IPS DF 19.7 (cell line): ENCODE results near the gene SMNDC1.
"Not testable (repeated sequence)": the region's sequence is repeated elsewhere in the genome, so short reads cannot be mapped to it uniquely, and the experiment has no call there.

Source experiments
- DNase-seq: peaks from one replicate; pipeline ENCODE4 v3.0.0-alpha.2; 2013; ENCODE audit warnings: low read depth, low spot score

The SMNDC1 gene

DNA sequence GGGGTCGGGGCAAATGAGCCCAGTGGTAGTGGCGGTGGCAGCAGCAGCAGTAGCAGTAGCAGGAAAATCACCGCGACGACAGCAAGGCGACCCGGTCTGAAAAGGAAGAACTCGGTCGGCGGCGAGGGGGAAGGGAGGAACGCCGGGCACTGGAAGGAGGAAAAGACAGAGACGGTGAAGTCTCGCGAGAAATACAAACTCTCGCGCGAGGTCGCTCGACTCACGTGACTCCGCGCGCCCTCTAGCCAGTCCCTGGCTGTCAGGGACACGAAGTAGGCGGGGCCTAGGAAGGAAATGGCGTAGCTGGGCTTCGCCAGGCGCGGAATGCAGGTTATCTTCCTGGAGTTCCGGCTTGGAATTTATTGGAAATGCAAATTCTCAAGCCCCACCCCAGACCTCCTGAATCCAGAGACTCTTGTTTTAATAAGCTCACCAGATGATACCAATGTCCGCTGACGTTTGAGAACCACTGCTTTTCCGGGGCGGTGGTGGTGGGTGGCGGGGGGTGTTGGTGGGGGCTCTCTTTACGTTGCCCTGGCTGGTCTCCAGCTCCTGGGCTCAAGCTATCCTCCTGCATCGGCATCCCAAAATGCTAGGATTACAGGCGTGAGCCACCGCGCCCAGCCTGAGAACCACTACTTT lies at the start of gene SMNDC1:
Gene SMNDC1 (minus strand): TSS at position 141 of the 642 bp plus-strand sequence. CDS start 1,333 bp downstream, outside the sequence.
- peak; percentile 94 for DNase-seq

DNA sequence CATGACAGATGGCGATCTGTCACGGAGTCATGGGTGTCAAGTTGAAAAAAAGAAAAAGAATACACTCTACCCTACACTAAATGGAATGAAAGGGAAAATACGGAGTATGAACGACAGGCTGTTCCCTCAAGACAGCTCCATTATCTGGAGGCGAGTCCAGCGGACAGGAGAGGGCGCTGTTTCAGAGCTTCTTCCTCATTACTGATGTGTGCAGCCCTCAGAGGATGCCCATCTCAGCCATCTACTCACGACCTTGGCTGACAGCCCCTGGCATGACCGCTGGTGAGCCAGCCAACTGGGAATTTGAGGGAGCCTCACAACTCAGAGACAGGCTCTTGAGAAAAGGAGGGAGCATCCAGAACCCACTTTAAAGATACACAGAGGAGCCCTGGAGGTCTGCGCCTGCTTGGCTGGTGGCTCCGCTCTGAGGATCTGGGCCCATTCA lies 49.6 kb upstream of the SMNDC1 start:
- DNase-seq: no peak

DNA sequence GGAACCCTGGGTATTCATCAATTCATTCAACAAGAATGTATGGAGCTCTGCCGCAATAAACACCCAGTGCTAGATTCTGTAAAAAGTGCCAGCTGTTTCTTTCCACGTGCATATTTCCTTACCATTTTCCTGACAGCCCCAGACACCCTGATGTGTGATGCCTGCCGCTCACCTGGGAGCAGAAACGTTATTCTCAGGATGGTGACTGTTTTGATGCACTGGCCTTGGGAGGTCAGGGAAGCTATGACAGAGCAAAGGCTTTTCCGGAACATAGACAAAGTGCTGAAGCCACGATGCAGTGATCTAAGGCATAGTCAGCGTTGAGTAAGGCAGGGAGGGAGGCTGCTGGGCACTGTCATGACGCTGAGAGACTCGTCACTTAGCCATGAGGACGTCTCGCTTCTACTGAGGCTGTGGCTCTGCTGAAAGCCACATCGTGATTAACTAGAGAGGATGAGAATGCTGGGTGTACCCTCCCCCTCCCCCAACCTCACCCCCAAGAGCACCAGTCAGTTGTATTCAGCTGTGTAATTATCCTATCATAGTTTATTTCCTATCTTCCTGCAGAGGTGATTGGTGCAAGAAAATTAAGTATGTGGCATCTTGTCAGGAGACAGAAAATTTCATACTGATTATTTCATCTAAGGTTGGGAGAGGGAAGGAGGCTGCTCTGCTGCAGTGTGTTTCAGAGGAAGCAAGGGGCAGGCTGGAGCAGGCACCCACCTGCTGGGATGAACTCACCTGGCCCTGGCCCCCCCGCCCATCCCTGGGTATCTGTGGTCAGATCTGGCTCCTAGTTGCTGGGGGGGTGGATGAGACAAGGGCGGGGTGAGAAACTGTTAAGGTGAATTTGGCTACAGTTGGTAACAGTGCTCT lies 48.8 kb upstream of the SMNDC1 start:
- DNase-seq: no peak

DNA sequence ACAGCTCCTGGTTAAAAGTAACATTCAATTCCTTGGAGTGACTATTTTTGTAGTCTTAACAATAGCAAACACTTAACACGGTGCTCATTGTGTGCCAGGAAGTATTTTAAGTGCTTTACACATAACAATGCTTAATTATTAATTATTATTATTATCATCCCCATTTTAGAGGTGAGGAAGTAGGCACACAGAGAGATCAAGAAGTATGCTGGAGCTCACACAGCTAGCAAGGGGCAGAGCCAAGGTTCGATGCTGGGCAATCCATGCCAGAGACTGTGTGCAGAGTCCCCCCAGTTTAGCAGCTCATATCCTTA lies 48.2 kb upstream of the SMNDC1 start:
- DNase-seq: no peak

DNA sequence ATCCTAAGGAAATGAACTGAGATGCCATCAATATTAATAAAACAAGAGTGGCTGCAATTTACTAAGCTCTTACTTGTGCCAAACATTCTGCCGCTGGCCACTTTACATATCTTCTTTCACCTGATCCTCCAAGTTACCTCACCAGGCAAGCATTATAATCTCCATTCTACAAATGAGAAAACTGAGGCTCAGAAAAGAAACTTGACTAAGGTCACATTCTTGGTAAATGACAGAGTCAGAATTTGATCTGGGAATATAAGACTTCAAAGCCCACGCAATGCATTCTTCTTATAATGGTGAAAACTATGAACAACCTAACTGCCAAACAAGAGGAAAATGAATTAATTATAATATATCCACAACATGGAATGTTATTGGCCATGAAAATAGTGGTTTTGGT lies 46.1 kb upstream of the SMNDC1 start:
- DNase-seq: no peak

DNA sequence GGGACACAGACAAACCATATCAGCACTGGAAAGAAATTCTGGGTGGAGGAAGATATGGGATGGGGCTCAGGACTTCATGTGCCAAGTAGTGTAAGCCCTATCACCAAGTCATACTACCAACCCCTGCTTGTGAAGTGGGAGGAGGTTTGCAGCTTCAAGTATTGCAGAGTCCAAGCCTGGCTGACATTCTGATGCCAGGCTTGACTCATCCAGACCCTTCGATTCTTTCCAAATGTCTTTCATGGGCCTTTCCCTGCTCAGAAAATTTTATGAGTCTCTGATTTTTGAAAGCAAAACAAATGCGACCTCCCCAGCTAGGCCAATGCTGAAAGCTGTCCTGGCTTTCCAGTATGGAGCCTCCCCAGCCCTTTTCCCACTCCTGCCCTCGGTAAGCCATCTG lies 45.1 kb upstream of the SMNDC1 start:
- no peak for DNase-seq

DNA sequence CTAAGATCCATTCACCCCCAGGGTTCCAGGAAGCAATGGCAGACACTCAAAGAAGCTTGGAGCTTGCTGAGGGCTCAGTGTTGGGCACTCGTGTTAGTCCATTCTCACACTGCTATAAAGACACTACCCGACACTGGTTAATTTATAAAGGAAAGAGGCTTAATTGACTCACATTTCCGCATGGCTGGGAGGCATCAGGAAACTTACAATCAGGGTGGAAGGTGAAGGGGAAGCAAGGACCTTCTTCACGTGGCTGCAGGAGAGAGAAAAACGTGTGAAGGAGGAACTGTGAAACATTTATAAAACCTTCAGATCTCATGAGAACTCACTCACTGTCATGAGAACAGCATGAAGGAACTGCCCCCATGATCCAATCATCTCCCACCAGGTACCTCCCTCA lies 44.7 kb upstream of the SMNDC1 start:
- no peak for DNase-seq

DNA sequence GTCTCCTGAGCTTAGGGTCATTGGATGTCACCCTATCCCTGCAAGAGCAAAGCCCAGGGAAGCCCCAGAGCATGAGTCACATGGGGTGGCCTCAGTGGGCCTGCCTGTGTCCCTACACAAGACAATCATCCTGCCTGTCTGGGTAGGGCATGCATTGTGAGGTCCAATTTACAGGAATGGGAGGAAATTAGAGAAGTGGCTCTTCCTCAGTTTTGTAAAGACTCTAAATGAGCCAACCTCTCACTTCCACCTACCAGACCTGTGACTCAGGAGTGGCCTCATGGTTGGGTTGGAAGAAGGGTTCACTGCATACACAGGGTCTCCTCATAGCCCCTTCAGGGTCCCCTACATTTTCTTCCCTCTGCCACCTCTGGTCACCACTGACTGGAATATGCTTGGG lies 43.6 kb upstream of the SMNDC1 start:
- DNase-seq: no peak

DNA sequence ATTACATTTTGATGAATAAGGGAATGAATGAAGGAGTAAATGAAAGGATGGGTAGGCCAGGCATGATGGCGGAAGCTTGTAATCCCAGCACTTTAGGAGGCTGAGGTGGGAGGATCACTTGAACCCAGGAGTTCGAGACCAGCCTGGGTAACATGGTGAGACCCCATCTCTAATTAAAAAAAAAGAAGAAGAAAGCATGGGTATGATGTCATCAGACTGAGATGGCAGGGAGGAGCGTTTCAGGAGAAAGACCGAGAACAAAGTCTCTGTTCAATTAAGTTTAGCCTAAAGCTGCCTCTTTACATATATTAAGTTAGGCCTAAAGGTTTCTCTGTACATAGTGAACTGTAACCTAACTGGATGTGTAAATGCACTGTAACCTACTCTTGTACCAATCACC lies 42.2 kb upstream of the SMNDC1 start:
- DNase-seq: no peak

DNA sequence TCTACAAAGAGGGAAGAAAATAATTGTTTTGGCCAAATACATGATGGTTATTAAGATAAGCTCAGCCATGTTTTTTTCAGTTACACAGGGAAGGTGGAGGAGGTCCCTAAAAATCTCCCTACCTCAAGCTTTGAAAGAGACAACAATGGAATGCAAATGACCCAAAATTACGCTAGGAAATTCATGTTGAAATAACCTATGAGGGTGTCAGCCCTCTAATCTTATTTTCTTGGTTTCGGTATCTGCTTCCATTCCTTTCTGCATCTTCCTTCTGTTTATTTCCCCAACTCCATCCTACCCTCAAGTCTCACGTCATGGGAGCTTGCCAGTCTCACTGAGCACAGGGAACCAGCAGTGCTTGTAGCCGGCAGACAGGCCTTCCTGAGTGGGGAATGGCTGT lies 40.6 kb upstream of the SMNDC1 start:
- DNase-seq: no peak

DNA sequence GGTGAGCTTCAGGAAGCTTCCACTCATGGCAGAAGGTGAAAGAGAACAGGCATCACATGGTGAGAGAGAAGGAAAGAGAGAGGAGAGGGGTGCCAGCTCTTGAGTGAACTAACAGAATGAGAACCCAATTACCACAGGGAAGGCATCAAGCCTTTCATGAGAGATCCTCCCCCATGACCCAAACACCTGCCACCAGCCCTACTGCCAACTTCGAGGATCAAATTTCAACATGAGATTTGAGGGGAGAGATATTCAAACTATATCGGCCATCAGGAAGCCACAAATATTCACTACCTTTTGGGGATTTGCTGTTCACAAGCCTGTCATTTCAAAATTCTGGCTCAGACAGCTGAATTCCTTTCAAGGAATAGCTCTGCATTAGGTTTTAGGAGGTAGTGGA lies 39.9 kb upstream of the SMNDC1 start:
- no peak for DNase-seq

DNA sequence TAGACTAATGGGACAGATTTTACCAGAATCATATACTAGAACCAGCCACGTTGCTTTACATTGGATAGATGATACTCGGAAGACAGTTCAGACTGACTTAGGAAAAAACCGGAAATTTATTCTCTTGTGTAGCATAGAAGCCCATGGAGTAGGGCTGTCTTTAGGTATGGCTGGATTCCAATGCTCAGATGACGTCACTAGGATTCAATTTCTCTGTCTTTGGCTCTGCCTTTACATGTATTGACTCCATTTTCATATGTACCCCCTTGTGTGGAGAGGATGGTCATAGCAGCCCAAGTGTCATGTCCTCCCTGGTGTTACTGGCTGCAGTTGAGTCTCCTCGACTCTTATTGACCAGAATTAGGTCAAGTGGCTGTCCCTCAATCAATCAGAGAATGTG lies 39.2 kb upstream of the SMNDC1 start:
- no peak for DNase-seq

DNA sequence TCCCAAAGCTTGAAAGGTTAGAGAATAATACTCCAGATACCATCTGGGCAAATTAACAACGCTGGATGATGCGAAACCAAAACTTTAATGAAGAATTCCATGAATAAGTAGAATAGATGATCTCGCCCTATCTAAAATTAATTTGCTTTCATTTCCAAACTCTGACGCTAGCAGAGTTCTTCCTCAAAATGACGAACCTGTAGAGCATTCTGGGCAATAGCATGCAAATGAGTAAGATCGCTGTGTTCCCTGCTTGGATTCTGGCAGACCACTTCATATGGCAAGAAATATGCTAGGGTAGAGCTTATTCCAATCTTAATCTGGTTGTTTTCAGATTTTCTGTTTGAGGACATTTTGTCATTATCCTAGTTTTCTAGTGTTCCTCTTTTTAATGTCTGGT lies 36.1 kb upstream of the SMNDC1 start:
- no peak for DNase-seq

DNA sequence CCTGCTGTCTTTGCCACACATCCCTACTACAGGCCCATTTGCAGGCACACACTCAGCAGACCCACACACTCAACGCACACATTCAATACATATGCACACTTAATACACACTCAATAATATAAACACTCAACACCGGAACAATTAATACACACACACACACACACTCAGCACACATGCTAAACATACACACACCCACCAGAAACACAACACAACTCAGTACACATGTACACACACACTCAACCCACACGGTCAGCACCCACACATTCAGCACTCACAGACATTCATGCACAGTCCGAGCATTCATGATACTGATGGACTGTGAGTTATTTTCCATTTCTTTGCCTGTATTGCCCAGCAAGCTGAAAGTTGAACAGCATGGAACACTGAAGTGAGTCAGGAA lies 35.4 kb upstream of the SMNDC1 start:
- DNase-seq: no peak

DNA sequence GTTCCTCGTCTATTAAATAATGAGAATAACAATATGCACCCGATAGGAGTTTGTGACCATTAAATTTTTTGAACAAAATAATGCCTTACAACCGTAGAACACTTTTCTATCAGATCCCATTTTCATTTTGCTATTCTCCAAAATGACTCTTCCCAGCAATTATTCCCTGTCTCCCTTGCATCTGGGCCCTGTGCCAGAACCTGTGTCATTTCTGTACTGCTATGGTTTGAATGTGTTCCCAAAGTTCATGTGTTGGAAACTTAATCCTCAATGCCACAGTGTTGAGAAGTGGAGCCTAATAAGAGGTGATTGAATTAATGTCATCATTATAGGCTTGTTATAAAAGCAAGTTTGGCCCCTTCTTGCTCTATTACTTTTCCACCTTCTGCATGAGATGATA lies 33.2 kb upstream of the SMNDC1 start:
- DNase-seq: no peak

DNA sequence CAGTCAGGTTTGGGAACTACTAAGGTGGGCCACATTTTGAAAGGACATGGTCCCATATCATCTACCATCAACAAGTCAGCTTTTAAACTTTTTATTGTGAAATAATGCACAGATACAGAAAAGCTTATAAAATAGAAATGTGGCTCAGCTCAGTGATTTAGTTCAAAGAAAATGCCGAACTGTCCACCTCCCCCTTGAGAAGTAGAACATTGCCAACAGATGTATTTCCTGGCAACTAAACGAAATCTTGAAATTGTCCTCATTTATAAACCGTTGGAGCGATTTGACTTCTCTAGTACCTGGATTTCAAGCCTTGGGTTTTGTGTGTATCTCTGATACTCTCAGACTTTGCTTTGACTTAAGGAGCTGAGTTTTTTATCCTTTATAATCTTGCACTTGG lies 32.7 kb upstream of the SMNDC1 start:
- DNase-seq: no peak

DNA sequence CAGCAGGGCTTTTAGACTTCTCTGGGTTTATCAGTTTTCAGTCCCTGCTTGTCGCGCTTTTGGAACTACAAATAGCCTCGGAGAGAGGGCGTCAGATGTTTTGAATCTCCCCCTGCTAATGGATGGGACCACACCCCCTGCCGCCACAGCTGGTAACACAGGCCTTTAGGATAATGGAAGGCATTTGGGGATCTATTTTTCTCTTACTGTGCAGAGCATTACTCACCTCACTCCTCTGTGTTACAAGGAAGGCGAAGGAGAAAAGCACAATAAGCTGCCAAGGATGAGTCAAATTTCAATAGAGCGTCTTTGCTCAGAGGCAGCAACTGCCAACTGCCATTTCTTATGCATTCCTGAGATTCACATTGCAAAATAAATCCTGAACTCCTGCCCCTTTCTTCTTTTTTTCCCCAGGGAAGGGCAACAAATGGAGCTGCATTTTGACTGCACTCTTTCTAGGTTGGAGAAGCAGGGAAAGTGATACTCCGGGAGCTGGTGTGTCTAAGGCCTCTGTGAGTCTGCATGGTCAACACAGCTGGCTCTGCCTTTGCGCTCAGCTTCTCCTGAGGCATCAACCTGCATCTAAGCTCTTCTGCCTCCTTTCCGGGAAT lies 31.5 kb upstream of the SMNDC1 start:
- DNase-seq: no peak

DNA sequence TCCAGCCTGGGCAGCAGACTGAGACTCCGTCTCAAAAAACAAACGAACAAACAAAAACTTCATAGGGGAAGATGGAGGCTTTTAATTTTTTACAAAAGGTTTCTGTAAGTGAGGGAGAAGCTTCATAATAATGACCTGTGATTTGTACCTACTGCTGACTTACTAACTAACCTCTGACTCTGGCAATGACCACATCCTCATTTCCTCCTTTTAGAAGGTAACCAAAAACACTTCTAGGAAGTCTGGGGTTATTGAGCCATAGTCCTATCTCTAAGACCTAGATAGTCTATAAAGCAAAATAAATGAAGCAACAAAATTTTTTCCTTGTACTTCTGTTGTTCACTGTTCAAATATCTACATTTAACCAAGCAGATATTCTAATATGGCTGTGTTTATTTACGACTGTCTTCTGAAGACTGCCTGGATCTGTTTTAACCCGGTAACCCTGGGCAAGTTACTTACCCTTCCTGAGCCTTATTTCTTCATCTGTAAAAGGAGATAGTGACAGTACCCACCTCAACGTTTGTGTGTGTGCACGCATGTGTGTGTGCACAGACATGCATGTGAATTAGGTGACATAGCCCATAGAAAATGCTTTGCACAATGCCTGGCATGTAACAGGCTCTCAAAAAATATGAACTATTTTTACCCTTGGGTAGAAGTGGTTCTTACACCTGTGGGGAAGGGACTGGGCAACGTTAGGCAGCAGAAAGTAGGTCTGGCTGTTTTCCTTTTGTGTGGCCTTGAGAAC lies 30.8 kb upstream of the SMNDC1 start:
- no peak for DNase-seq

DNA sequence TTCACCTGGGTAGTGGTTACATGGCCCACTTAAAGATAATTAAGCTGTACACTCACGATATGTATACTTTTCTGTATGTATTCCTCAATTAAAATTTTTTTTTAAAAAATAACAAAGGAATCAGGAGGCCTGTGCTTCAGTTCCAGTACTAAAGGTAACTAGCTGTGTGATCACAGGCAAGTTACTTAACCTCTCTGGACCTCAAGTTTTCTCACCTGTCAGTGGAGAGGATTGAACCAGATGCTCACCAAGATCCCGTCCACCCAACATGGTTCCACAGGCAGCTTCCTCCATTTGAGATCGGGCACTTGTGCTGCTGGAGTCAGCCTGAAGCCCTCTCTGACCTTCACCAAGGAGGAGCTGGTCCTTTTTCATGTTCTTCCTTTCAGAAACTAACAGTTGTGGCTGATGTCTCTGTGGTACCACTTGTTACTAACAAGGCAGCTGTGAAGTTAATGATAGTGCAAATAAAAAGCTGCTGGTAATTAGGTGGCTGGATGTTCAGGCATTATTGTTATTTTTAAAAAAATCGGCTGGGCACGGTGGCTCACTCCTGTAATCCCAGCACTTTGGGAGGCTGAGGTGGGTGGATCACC lies 29.4 kb upstream of the SMNDC1 start:
- no peak for DNase-seq

DNA sequence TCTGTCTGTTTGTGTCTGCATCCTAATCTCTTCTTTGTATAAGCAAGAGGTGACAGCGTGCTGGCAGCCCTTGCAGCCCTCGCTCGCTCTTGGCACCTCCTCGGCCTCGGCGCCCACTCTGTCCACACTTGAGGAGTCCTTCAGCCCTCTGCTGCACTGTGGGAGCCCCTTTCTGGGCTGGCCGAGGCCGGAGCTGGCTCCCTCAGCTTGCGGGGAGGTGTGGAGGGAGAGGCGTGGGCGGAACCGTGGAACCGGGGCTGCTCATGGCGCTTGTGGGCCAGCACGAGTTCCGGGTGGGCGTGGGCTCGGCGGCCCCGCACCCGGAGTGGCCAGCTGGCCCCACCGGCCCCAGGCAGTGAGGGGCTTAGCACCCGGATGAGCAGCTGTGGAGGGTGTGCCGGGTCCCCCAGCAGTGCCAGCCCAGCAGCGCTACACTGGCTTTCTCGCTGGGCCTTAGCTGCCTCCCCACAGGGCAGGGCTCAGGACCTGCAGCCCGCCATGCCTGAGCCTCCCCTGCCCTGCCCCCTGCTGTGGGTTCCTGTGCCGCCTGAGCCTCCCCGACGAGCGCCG lies 26.6 kb upstream of the SMNDC1 start:
- DNase-seq: not testable (repeated sequence)

DNA sequence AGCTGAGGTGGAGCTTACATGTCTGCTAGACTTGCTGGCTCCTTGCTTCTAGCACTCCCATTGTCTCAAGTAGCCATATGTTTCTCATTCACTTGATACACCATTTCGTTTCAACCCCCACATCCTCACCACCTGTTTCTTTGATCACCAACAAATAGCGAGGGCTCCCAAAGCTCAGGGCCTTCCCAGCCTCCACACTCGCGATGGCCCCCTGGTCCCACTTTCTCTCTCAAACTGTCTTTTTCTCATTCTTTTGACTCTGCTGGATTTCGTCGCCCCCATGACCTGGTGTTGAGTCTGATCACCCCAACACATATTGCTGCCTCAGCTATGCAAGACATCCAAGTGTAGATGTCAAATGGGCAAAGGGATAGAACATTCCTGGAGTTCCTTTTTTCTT lies 26.0 kb upstream of the SMNDC1 start:
- no peak for DNase-seq
